HuH-7.5 (cell line): Measurements from ENCODE around the gene CADM1.

ENCODE experiments used
- DNase-seq: peaks from one replicate; pipeline ENCODE4 v3.0.0; 2011; ENCODE audit warnings: low spot score

CADM1 gene

DNA sequence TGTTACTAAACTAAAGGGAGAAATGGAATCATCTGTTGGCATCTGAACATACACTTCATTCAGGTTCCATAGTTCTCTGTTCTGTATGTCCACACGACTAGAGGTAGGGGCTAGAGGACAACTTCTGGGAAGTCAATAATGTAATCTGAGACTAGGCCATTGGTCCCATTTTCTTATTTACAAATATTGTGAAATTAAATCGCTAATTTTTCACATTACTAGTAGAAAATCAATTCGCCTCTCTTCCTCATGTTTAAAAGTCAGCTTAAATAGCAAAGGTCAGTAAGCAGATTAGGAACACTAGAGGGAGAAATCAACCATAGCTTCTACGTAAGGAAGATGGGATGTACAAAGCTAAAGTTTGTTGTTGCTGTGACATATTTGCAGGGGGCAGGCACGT is 59.7 kb downstream of the CADM1 start:
- peak; percentile 8 for DNase-seq

DNA sequence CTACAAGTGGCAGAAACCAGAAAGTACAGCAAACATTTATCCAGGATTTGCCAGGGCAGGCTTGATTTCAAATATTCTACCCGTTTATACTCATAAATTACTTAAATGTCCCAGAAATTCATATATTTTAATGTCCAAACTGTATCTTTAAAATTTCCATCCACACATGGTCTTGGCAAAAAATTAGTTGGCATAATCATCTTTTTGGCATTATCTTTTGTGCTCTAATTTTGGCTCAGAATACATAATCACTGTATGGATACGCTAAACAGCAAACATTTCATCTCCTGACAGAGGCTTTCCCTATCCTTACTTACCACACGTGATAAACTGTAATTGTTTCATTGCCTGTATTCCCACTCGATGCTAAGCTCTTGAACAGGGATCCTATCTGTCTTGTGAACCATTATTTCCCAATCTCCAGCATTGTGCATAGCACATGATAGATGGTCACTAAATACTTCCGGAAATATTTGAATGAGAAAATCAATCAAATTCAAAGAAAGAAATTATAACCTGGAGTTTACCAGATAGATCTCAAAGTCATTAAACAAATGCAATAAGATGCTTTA is 64.2 kb downstream of the CADM1 start:
- no peak for DNase-seq

DNA sequence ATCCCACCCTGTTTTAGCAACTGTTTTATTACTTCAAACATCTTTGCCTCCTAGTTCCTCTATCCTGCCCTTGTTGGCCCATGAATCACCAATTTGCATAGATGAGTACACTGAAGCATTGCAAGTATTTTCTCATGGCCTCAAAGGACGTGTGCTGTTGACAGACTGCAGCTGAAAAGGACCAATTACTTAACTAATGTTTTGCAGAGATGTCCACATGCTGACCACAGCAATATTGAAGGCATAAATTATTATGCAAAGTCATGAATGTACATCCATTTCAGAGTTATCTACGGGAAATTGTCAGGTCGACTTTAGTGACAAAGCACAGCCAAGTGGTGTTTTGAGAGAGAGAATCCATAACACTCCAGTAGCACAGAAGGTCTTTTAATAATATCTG is 64.8 kb downstream of the CADM1 start:
- no peak for DNase-seq

DNA sequence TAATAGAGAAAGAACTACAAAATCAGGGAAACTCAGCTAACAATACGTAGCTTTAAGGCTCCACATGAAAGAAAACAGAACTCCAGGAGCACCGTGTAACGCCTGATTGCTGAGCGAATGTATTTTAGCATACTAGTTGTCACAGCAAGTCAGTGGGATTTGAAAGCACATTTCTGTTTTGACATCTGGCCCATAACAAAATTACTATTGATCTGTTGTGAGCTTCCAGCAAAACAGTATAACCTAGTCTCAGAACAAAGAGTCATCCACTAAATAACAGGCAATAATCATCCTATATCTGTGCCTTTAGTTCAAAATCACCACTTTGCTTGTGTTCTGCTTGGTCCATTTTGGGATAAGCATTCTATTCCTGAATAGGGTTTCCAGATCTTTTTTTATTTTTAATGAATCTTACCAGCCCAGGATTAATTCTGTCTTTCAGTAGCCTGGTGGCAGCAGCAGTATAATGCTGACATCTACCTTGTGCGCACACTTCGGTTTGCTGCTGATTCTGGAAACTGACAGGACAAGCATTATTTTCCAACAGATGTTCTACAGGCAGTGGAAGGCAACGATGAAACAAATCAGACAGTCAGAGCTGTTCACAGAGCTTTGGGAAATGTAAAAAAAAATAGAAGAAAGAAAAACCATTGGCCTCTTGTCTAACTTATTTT is 66.2 kb downstream of the CADM1 start:
- DNase-seq, result no peak

DNA sequence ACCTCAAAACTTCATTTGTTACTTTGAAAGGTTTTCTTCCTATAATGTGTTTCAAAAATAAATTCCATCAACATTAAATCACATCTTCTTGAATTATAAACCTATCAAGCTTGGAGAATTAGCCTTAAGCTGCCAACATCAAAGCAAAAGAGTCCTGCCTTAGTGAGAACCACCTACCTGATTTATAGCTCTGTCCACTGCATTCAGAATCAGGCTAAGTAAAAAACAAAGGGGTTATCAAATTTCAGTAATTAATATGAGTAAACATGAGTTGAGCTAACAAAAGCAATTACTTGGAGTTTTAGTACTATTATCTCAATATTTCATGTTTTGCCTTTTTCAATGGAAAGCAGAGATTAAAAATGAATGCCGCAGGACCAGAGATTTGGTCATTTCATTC is 73.9 kb downstream of the CADM1 start:
- no peak for DNase-seq

DNA sequence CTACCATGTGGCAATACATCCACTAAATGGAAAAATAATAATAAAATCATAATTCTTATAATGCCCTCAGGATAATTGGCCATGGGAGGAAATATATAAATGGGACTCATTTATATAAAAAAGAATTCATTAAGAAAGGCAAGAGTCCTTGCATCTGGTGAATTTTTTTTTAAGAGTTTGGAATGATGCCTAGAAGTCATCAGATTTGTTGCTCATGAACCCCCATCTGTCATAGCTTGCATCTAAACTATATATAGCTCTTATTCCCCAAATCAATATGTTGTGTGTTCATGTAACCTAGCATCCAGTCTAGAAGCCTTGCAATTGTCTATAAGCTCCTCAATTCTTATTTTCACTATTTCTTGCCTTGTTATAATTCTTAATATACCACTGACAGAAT is 75.9 kb downstream of the CADM1 start:
- DNase-seq, result no peak

DNA sequence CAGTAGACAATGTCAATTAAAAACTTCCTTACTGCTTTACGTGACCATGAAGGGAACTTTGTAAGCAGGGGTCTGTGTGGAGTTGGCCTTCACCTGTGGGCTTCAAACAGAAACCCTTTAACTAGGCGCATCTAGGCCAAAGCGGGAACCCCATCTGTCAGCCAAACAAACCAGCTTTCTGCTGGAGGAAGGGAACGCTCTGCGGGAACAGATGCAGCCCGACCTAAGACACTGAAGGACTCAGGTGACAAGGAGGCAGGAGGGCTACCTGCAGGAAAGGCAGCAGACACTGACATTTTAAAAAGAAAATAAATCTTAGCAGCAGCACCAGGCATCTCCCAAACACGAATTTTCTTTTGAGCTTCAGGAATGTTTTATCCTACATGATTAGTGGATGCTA is 78.4 kb downstream of the CADM1 start:
- no peak for DNase-seq

DNA sequence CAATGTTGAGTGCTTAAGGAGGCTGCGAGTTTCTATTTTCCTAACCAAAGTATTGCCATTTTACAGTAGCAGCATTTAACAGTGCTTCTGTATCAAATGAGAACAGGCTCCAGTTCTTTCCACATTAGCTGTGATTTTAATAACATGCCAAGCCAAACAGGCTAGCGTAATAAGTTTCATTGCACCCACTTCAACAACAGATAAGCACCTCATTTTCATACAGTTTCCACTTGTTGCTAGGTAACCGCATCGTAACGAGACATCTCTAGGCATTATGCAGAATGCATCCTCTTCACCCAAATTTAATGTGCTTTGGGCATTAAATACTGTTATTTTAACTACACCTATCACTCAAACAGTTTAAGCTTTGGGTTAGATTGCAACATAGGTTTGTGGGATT is 79.0 kb downstream of the CADM1 start:
- DNase-seq, result no peak

DNA sequence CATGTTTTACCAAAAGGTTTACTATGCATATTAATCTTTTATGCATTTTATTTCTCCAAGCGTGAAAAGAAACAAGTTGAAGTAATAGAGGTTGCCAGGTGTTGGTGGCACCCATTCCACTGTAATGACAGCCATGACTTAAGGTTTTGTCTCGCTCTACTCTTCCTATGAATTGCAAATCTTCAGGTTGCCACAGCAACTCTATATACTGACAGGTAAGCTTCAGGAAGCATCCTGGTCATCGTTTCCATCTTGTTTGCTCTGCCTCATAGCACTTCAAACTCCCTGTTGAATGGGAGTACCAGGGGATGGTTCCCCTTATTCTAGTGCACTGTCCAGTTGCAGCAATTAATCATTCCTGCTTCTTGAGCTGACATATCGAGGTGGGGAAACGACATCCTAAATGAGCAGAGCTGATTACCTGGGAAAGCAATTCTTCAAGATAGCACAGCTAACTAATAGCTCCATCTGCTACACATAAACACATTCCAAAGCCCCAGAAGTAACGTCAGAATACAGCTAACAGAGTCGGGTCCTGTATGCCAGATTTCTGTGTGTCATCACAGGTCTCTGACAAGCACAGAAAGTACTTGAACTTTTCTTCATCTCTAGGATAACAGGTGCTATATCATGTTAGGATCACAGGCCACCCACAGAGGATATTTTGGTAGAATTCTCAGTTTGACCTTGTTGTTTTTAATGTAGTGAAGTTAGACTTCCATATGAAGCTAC is 80.3 kb downstream of the CADM1 start:
- no peak for DNase-seq

DNA sequence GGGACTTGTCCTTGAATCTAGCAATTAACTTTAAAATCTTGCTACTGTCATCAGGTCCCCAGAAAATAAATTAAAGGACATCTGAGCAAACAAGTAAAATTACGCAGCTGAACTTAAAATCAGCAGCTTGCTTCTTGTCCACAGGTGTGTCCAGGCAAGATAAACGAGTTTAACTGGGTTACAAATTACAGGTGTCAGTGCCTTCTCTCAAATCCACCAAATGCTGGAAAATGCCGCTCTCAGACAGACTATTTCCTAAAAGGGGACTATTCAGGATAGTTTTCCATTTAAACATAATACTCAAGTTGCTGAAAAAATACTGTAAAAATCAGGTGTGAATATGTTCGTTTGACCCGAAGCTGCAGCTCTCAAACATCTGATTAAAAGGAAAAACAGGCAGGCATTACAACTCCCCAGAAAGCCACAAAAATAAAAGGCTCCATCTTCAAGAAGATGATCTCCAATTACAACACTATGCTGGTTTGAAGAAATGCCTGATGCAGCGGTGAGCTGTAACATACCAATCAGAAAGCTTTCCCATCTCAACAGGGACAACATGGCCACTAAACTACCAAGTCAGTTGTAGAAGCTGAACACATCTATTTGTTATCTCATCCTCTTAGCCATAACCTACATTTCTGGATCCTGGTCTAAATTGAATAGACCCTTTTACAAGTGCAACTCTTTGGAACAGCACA is 82.1 kb downstream of the CADM1 start:
- DNase-seq, result no peak

DNA sequence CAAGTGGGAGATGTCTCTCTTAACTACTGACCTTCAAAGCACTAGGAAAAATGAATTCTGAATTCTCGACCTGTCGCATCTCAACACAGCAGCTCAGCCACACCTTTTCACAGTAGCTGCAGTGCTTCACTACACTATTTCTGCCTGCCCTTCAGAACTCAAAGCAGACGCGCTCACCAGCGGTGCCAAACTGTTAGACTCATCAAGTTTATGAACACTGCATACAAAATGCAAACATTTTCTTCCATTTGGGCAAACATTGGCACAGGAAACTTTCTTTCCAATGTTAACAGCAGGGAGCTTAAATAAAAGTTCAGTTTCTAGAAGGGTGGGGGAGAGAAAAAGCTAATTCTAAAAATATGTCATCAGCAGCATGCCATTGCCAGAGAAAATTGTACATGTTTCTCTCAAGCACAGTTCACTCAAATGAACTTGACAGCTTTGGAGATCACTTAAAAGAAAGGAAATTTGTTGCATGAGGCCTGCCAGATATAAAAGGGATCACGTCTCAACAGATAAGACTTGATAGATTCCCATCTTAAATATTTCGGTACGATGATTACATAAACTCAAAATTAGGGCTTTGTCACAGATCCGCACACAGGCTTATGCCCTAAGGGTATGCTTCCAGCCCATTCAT is 82.7 kb downstream of the CADM1 start:
- DNase-seq, result no peak

DNA sequence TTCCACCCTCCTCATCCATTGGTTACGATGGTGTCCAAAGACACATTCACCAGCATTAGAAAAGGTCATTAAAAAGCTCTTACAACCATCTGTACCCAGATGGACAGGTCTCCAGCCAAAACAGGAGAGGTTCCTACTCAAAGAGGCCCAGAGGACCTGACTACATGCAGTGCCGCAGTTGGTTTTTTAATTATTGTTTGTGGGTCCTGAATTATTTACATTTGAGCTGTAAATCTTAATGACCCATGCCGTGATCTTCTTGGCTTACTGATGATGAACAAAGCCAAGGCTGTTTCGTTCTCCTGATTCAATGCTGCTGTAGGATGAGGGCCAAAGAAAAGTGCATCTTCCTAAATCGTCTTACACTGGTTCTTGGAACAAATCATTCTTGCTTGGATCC is 83.7 kb downstream of the CADM1 start:
- no peak for DNase-seq

DNA sequence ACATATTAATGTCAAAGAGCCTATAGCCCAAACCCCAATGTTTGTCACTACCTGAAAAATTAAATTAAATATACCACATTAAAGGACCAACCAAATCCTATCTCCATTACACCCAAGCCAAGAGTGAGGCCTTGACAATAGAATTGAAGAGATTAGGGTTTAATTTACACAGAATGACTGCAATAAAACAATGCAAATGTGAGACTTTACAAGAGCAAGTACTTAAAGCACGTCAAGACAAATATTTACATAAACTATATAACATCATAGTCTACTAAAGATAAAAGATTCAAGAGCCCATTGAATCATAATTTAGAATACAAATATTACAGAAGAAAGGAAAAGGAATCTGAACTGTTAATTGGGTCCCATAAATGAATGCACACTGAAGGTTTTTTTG is 85.6 kb downstream of the CADM1 start:
- no peak for DNase-seq

DNA sequence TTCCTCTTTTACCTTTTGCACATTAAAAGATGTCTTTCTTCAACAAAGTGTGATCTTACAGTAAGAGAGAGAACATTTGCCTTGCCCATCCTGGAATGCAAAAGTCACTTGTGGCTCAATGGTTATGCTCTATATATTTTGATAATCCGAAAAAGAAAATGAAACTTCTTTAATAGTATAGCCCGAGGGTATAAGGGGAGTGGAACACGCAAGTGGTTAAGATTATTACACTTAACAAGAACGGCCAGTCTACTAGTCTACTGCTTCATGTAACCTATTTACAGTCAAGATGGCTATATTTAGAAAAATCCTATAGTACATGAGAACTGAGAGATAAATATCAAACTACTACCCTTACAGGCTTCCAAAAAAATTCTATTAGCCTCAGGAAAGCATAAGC is 86.1 kb downstream of the CADM1 start:
- DNase-seq, result no peak

DNA sequence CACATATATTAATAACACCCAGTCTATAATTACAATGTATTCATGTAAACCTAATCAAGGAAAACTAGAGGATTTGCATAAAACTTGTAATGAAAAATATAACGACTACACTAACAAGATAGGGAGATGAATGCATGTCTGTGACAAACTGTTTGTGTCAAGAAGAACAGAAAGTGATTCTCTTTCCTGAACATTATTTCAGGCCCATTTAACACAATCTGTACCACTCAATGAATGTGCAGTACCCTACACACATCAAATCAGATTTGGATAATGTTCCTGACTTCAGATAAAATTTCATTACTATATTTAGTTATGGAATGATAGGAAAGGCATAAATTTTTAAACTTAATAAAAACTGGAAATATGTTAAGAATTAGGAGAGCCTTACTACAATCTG is 93.1 kb downstream of the CADM1 start:
- DNase-seq, result no peak

DNA sequence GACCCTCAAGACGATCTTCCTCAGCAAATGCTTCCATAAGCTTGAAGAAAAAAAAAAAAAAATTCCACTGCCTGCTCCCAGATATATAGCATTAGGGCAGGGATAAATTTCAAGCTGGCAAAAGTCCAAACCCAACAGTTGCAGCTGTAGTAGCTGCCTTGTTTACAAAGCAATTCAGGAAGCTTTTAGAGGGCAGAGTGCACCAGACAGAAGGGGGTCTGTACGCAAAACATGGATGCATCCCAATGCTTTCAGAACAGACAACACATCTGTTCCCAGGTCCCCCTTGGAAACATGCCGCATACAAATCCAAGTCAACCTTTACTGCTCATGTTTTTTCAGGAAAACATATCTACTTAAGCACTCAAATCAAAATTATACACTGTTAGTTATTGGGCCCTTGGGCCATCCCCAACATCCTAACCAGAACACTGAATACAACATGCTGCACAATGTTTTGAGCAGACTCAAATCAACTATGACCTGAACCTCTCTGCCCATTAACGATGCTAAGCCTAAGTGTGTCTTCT is 94.5 kb downstream of the CADM1 start:
- DNase-seq, result peak; percentile 10

DNA sequence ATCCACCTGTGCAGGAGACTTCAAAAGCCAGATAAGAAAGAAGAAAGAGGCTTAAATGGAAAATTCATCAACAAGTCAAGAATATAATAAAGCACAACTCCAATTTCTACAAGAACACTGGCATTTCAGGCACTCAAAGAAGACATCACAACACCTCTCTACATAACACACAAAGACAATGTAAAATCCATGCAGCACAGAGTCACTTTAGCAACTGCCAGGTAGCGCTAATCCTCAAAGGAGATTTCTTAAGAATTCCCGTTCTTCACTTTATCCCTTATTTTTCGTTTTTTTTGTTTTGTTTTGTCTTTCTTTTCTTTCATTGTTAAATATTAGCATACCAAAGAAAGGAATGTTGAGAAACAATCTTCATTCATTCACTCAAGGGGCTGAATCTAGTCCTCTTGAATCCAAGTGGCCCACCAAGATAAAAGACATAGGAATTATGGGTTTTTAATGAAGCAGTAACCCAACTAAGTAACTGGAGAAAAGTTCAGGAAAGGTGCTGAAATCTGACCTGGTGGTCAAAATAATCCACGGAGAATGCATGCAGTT is 95.0 kb downstream of the CADM1 start:
- DNase-seq, result no peak

DNA sequence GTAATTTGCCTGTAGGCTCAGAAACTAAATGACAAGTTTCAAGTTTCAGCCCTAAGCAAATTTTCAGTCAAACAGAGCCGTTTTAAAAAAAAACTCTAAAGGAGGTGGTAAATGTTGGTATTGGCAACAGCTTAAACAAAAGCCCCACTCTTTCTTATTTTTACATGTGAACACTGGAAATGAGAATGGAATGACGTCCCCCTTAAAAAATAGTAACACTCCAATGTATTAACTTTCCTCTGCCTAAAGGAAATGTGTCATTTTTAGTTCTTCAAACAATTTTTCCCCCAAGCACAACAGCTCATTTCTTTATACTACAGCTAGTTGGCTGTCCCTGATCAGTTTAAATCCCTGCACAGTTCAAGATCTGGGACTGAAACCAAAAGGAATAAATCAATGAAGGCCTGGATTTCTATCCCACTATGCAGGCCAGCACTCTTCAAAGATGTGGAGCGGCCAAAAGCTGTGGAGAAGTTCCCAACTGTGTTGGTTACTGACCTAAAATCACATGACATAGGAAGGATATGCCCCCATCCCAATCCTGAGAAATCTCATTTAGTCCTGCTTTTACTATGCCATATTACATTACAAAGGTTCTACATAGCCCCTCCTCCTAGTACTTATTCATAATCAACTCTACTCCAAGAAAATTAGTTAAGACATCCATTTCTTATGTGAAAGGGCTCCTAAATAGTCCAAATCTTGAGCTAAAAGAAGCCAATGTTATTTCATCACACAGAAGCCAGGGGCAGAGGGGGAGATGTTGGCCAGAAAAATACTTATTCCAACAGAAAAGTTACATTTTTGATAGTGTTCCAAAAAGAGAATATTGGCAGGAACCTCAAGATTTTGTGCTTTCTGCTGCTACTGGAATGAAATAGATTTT is 95.9 kb downstream of the CADM1 start:
- DNase-seq, result no peak

DNA sequence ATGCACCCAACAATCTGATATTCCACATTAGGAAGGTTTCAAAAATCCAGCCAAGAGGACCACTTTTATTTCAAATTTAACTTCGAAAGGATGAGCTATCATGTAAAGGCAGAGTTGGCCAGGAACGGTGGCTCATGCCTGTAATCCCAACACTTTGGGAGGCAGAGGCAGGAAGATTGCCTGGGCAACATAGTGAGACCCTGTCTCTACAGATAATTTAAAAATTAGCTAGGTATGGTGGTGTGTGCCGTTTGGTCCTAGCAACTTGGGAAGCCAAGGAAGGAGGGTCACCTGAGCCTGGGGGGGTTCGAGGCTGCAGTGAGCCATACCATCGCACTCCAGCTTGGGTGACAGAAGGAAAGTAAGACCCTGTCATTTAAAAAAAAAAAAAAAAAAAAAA is 96.7 kb downstream of the CADM1 start:
- no peak for DNase-seq

DNA sequence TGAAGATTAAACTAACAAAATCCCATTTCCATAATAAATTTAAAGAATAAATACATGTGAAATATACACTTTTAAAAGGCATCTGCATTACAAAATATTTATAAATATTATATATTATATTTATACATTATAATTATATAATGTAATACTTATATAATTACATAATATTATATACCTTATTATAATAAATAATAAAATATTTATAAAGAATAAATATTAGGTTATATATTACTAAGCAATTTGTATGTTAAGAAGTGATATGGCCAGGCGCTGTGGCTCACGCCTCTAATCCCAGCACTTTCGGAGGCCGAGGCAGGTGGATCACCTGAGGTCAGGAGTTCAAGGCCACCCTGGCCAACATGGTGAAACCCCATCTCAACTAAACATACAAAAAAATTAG is 97.8 kb downstream of the CADM1 start:
- no peak for DNase-seq
